ENCODE data around the gene HAPSTR1. TPM values are rescaled to one million over a fixed set of nuclear protein-coding genes. Genes with fewer than 3 reads are reported as not detected.

HAPSTR1 gene
- total and polyA plus RNA-seq, 10 donors = 7.3 to 84.1 (median 74.3) TPM

GRCh38 chr16:9061358-9061813, 30.1 kb upstream of the HAPSTR1 start:
- TF ChIP-seq POLR2A (IDR thresholded peaks at IDR 0.05) (no peak), CTCF (IDR thresholded peaks at IDR 0.05 in 8 of 11, conservative IDR thresholded peaks at IDR 0.05 in 3 of 11) (no peak), POLR2AphosphoS5 (IDR thresholded peaks at IDR 0.05) (no peak)
- Histone ChIP-seq H3K4me3 (no peak overlapping the region), H3K9me3 (no peaks in the 10 kb centered on the region), H3K36me3 (no peaks in the 10 kb centered on the region), H3K27ac (no peak overlapping the region), H3K27me3 (replicated peaks in 1 of 7) (no peaks in the 10 kb centered on the region), H3K4me1 (peaks cover 0 to 21% (median 11%) of the 10 kb centered on the region in 6 donors)
- no peak for DNase-seq
- intact Hi-C loops (cut with DNase I; ENCODE audit: low total_unique reads) = no loop called here
- WGBS, 5 donors = 13 to 28% (median 15%) methylated on average over 4 of the region's 4 CpGs

GRCh38 chr16:9062301-9062700, 29.1 kb upstream of the HAPSTR1 start:
- DNase-seq = no peak
- Histone ChIP-seq H3K9me3 (no peaks in the 10 kb centered on the region), H3K36me3 (no peaks in the 10 kb centered on the region), H3K4me3 (no peak overlapping the region), H3K27ac (no peak overlapping the region), H3K27me3 (replicated peaks in 1 of 7) (no peaks in the 10 kb centered on the region), H3K4me1 (peaks cover 0 to 21% (median 11%) of the 10 kb centered on the region in 6 donors)
- intact Hi-C loops (cut with DNase I; ENCODE audit: low total_unique reads) = no loop called here
- WGBS, 5 donors = 77 to 83% (median 80%) methylated on average over 7 of the region's 7 CpGs
- no peak for TF ChIP-seq CTCF (IDR thresholded peaks at IDR 0.05 in 8 of 11, conservative IDR thresholded peaks at IDR 0.05 in 3 of 11)
- no peak for TF ChIP-seq POLR2A (IDR thresholded peaks at IDR 0.05)
- no peak for TF ChIP-seq POLR2AphosphoS5 (IDR thresholded peaks at IDR 0.05)

GRCh38 chr16:9065077-9065476, 26.4 kb upstream of the HAPSTR1 start:
- H3K36me3 ChIP-seq = no peaks in the 10 kb centered on the region
- H3K9me3 ChIP-seq = peaks cover 0 to 12% (median 4%) of the 10 kb centered on the region in 8 donors
- no peak overlapping the region for H3K4me3 ChIP-seq
- H3K27me3 ChIP-seq (replicated peaks in 1 of 7) = no peaks in the 10 kb centered on the region
- no peak overlapping the region for H3K27ac ChIP-seq
- TF ChIP-seq CTCF (IDR thresholded peaks at IDR 0.05 in 8 of 11, conservative IDR thresholded peaks at IDR 0.05 in 3 of 11) (no peak), POLR2AphosphoS5 (IDR thresholded peaks at IDR 0.05) (no peak)
- 90 to 94% (median 92%) methylated on average over 4 of the region's 4 CpGs for WGBS, 5 donors
- intact Hi-C loops (cut with DNase I; ENCODE audit: low total_unique reads) = no loop called here
- H3K4me1 ChIP-seq = peaks cover 0 to 21% (median 11%) of the 10 kb centered on the region in 6 donors
- DNase-seq = no peak

- Histone ChIP-seq H3K4me3 (no peak overlapping the region), H3K36me3 (no peaks in the 10 kb centered on the region), H3K4me1 (peaks cover 0 to 3% (median 0%) of the 10 kb centered on the region in 6 donors), H3K9me3 (peaks cover 0 to 12% (median 4%) of the 10 kb centered on the region in 8 donors), H3K27ac (no peak overlapping the region), H3K27me3 (replicated peaks in 1 of 7) (no peaks in the 10 kb centered on the region)
- TF ChIP-seq CTCF (IDR thresholded peaks at IDR 0.05 in 8 of 11, conservative IDR thresholded peaks at IDR 0.05 in 3 of 11) = no peak
- TF ChIP-seq POLR2A (IDR thresholded peaks at IDR 0.05) = no peak
- TF ChIP-seq POLR2AphosphoS5 (IDR thresholded peaks at IDR 0.05) = no peak
- DNase-seq = no peak
- WGBS, 5 donors = 92 to 97% (median 93%) methylated on average over 2 of the region's 2 CpGs
- intact Hi-C loops (cut with DNase I; ENCODE audit: low total_unique reads) = no loop called here
These were observed 22.6 kb upstream of the HAPSTR1 start for GRCh38 chr16:9068886-9069285.

Measured in spleen (tissue), 11 donors.